Measurements from ENCODE around the gene ANKRD24. TPM values are rescaled to one million over a fixed set of nuclear protein-coding genes. Genes with fewer than 3 reads are reported as not detected.

Gene ANKRD24
- total and polyA plus RNA-seq, 2 of the 13 experiments (the other 11 are each of a cell fraction or from before 2014, with no cell fraction given), result 0.13 to 0.24 TPM

- TF ChIP-seq, protein P1, sequence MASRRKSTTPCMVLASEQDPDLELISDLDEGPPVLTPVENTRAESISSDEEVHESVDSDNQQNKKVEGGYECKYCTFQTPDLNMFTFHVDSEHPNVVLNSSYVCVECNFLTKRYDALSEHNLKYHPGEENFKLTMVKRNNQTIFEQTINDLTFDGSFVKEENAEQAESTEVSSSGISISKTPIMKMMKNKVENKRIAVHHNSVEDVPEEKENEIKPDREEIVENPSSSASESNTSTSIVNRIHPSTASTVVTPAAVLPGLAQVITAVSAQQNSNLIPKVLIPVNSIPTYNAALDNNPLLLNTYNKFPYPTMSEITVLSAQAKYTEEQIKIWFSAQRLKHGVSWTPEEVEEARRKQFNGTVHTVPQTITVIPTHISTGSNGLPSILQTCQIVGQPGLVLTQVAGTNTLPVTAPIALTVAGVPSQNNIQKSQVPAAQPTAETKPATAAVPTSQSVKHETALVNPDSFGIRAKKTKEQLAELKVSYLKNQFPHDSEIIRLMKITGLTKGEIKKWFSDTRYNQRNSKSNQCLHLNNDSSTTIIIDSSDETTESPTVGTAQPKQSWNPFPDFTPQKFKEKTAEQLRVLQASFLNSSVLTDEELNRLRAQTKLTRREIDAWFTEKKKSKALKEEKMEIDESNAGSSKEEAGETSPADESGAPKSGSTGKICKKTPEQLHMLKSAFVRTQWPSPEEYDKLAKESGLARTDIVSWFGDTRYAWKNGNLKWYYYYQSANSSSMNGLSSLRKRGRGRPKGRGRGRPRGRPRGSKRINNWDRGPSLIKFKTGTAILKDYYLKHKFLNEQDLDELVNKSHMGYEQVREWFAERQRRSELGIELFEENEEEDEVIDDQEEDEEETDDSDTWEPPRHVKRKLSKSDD (CRISPR knock-in tag; IDR thresholded peaks at IDR 0.05; ENCODE audit: low read depth), result no peak
- TF ChIP-seq, protein P2, sequence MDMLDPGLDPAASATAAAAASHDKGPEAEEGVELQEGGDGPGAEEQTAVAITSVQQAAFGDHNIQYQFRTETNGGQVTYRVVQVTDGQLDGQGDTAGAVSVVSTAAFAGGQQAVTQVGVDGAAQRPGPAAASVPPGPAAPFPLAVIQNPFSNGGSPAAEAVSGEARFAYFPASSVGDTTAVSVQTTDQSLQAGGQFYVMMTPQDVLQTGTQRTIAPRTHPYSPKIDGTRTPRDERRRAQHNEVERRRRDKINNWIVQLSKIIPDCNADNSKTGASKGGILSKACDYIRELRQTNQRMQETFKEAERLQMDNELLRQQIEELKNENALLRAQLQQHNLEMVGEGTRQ (IDR thresholded peaks at IDR 0.05; ENCODE audit: low read depth, low read length), result no peak
- TF ChIP-seq, protein P2 (CRISPR knock-in tag; IDR thresholded peaks at IDR 0.05; ENCODE audit: borderline replicate concordance), result no peak
- TF ChIP-seq NFRKB (IDR thresholded peaks at IDR 0.05), result no peak
- no peak for TF ChIP-seq ZNF713 (CRISPR knock-in tag; IDR thresholded peaks at IDR 0.05)
- no peak for TF ChIP-seq HMGA1 (CRISPR knock-in tag; conservative IDR thresholded peaks at IDR 0.05)
- no peak for TF ChIP-seq ZNF460 (CRISPR knock-in tag; IDR thresholded peaks at IDR 0.05; ENCODE audit: borderline replicate concordance)
- TF ChIP-seq, protein P3, sequence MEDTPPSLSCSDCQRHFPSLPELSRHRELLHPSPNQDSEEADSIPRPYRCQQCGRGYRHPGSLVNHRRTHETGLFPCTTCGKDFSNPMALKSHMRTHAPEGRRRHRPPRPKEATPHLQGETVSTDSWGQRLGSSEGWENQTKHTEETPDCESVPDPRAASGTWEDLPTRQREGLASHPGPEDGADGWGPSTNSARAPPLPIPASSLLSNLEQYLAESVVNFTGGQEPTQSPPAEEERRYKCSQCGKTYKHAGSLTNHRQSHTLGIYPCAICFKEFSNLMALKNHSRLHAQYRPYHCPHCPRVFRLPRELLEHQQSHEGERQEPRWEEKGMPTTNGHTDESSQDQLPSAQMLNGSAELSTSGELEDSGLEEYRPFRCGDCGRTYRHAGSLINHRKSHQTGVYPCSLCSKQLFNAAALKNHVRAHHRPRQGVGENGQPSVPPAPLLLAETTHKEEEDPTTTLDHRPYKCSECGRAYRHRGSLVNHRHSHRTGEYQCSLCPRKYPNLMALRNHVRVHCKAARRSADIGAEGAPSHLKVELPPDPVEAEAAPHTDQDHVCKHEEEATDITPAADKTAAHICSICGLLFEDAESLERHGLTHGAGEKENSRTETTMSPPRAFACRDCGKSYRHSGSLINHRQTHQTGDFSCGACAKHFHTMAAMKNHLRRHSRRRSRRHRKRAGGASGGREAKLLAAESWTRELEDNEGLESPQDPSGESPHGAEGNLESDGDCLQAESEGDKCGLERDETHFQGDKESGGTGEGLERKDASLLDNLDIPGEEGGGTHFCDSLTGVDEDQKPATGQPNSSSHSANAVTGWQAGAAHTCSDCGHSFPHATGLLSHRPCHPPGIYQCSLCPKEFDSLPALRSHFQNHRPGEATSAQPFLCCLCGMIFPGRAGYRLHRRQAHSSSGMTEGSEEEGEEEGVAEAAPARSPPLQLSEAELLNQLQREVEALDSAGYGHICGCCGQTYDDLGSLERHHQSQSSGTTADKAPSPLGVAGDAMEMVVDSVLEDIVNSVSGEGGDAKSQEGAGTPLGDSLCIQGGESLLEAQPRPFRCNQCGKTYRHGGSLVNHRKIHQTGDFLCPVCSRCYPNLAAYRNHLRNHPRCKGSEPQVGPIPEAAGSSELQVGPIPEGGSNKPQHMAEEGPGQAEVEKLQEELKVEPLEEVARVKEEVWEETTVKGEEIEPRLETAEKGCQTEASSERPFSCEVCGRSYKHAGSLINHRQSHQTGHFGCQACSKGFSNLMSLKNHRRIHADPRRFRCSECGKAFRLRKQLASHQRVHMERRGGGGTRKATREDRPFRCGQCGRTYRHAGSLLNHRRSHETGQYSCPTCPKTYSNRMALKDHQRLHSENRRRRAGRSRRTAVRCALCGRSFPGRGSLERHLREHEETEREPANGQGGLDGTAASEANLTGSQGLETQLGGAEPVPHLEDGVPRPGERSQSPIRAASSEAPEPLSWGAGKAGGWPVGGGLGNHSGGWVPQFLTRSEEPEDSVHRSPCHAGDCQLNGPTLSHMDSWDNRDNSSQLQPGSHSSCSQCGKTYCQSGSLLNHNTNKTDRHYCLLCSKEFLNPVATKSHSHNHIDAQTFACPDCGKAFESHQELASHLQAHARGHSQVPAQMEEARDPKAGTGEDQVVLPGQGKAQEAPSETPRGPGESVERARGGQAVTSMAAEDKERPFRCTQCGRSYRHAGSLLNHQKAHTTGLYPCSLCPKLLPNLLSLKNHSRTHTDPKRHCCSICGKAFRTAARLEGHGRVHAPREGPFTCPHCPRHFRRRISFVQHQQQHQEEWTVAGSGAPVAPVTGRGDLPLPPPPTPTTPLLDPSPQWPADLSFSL (CRISPR knock-in tag; IDR thresholded peaks at IDR 0.05), result no peak
- no peak for TF ChIP-seq HCFC1 (IDR thresholded peaks at IDR 0.05; ENCODE audit: low read depth, low read length)
- no peak for TF ChIP-seq RCOR2 (CRISPR knock-in tag; IDR thresholded peaks at IDR 0.05)
- TF ChIP-seq HOXA3 (CRISPR knock-in tag; IDR thresholded peaks at IDR 0.05), result peak; percentile 32; the same call in 1 of the 2 replicates
- no peak for TF ChIP-seq GABPA (IDR thresholded peaks at IDR 0.05; ENCODE audit: low read depth, low read length)
- TF ChIP-seq GABPA (CRISPR knock-in tag; IDR thresholded peaks at IDR 0.05; ENCODE audit: low read depth), result peak; percentile 29; the same call in 1 of the 2 replicates
- TF ChIP-seq ZNF264 (CRISPR knock-in tag; IDR thresholded peaks at IDR 0.05), result 0 out of 2 replicates have a peak, but pooled peaks have one; percentile 29
- no peak for TF ChIP-seq FLYWCH1 (CRISPR knock-in tag; IDR thresholded peaks at IDR 0.05)
- no peak for TF ChIP-seq ZKSCAN5 (CRISPR knock-in tag; IDR thresholded peaks at IDR 0.05)
- no peak for TF ChIP-seq TBX2 (CRISPR knock-in tag; IDR thresholded peaks at IDR 0.05; ENCODE audit: borderline replicate concordance)
- TF ChIP-seq, protein P4, sequence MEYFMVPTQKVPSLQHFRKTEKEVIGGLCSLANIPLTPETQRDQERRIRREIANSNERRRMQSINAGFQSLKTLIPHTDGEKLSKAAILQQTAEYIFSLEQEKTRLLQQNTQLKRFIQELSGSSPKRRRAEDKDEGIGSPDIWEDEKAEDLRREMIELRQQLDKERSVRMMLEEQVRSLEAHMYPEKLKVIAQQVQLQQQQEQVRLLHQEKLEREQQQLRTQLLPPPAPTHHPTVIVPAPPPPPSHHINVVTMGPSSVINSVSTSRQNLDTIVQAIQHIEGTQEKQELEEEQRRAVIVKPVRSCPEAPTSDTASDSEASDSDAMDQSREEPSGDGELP (IDR thresholded peaks at IDR 0.05; ENCODE audit: borderline replicate concordance, low read depth), result no peak
These were observed 51.8 kb downstream of the ANKRD24 start (continued) for GRCh38 chr19:4234142-4234861.
